A673 (cell line): ENCODE data around the gene FAM120A.

Experiments used
- EZH2 ChIP-seq: fragments of 200-600 bp; sonication (generic); IDR thresholded peaks from 2 replicates; pipeline ENCODE4 v1.6.1; 2017; ENCODE audit warnings: borderline replicate concordance, low read depth, mild to moderate bottlenecking, mixed read lengths, antibody characterized with exemption, low read length; ENCODE audit not compliant: poor library complexity, severe bottlenecking
- TF ChIP-seq, protein P1 (sequence below): fragments of 300-800, 200-600 bp; sonication (generic); conservative IDR thresholded peaks from 2 replicates; pipeline ENCODE4 v1.5.1; 2017; ENCODE audit warnings: low read depth, mild to moderate bottlenecking, antibody characterized with exemption, low read length, moderate library complexity, mixed read lengths

DNA sequence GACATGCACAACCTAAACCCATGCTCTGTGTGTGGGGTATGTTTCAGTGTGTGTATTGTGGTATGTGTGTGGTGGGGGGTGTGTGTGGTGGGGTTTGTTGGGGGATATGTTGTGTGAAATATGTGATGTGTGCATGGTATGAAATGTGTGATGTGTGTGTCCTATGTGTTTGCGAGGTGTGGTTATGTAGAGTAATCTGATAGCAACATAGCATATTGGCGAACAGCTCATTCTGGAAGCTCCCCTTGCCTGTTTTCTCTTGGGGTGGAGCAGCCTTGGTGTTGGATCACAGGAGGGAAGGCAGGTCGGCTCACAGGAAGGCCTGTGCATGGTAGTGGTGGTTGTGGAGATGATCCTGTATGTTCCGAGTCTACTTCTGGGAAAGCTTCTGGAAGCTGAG, 89.5 kb downstream of the FAM120A start:
- TF ChIP-seq, protein P1, sequence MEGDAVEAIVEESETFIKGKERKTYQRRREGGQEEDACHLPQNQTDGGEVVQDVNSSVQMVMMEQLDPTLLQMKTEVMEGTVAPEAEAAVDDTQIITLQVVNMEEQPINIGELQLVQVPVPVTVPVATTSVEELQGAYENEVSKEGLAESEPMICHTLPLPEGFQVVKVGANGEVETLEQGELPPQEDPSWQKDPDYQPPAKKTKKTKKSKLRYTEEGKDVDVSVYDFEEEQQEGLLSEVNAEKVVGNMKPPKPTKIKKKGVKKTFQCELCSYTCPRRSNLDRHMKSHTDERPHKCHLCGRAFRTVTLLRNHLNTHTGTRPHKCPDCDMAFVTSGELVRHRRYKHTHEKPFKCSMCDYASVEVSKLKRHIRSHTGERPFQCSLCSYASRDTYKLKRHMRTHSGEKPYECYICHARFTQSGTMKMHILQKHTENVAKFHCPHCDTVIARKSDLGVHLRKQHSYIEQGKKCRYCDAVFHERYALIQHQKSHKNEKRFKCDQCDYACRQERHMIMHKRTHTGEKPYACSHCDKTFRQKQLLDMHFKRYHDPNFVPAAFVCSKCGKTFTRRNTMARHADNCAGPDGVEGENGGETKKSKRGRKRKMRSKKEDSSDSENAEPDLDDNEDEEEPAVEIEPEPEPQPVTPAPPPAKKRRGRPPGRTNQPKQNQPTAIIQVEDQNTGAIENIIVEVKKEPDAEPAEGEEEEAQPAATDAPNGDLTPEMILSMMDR = no peak
- TF ChIP-seq EZH2 = no peak
